ENCODE data around the gene DEK. TPM values are rescaled to one million over a fixed set of nuclear protein-coding genes. Genes with fewer than 3 reads are reported as not detected.

DEK gene
- polyA plus RNA-seq, 2 of the 4 experiments (the other 2 are of a cell fraction): 96.4 to 146 TPM

DNA sequence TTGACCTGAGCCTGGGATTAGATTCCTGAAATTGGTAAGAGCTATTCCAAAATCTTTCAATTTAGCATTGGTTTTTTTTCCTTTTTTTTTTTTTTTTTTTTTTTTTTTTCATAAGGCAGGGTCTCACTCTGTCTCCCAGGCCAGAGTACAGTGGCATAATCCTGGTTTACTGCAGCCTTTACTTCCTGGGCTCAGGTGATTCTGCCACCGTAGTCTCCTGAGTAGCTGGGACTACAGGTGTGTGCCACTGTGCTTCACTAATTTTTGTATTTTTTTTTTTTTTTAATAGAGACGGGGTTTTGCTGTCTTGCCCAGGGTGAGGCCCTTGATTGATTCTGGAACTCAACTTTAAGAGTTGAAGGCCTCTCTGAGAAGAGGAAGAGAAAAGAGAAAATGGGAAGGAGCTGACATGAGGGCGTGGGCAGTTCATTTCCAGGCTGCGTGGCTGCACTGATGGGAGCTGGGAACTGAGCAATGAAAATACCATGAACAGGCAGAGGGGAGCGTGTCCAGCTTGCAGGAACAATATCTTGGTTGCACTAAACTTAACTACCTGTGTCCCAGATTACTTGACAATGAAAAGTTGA lies 84.5 kb downstream of the DEK start:
- POLR2A ChIA-PET: no interaction called here

GRCh38 chr6:18178960-18179615 lies 85.2 kb downstream of the DEK start:
- POLR2A ChIA-PET: no interaction called here
- Histone ChIP-seq H3K27ac (no peak overlapping the region), H3K9me3 (no peaks in the 10 kb centered on the region), H3K4me2 (no peak overlapping the region), H3K4me3 (no peak overlapping the region), H3K4me1 (no peaks in the 10 kb centered on the region)
- 81% methylated on average over 3 of the region's 3 CpGs for WGBS (ENCODE audit: missing lambda C conversion rate)
- CTCF ChIA-PET: no interaction called here
- peak; percentile 70 for TF ChIP-seq MAFK (IDR thresholded peaks at IDR 0.05; ENCODE audit: partially characterized antibody)
- TF ChIP-seq TFCP2L1 (CRISPR knock-in tag; IDR thresholded peaks at IDR 0.05): no peak
- no peak for FAIRE-seq
- DNase-seq (ENCODE audit: low read depth in 1 of 2, low spot score in 1 of 2): no peak
- no peak for ATAC-seq

More for the DNA sequence above, 84.5 kb downstream of the DEK start:
- DNase-seq (ENCODE audit: low read depth in 1 of 2, low spot score in 1 of 2): no peak
- CTCF ChIA-PET: no interaction called here
- TF ChIP-seq BHLHE40 (IDR thresholded peaks at IDR 0.05; ENCODE audit: low read depth, low read length) (no peak), NR3C1 (IDR thresholded peaks at IDR 0.05) (no peak), MYC (IDR thresholded peaks at IDR 0.05; ENCODE audit: borderline replicate concordance, low read length) (no peak), GATA3 (IDR thresholded peaks at IDR 0.05; ENCODE audit: borderline replicate concordance) (no peak), ZFP36 (IDR thresholded peaks at IDR 0.05; ENCODE audit: borderline replicate concordance, partially characterized antibody) (no peak), ESRRA (IDR thresholded peaks at IDR 0.05; ENCODE audit: borderline replicate concordance, low read length) (no peak), E2F6 (IDR thresholded peaks at IDR 0.05; ENCODE audit: borderline replicate concordance, low read depth) (no peak), POLR2AphosphoS2 (conservative IDR thresholded peaks at IDR 0.05; ENCODE audit: low read length) (no peak), RFX5 (IDR thresholded peaks at IDR 0.05) (no peak), FOXS1 (CRISPR knock-in tag; IDR thresholded peaks at IDR 0.05) (no peak), HDAC2 (IDR thresholded peaks at IDR 0.05) (no peak), TFCP2L1 (CRISPR knock-in tag; IDR thresholded peaks at IDR 0.05) (no peak), PHF8 (IDR thresholded peaks at IDR 0.05; ENCODE audit: borderline replicate concordance, low read depth) (no peak)
- TF ChIP-seq, protein P1, sequence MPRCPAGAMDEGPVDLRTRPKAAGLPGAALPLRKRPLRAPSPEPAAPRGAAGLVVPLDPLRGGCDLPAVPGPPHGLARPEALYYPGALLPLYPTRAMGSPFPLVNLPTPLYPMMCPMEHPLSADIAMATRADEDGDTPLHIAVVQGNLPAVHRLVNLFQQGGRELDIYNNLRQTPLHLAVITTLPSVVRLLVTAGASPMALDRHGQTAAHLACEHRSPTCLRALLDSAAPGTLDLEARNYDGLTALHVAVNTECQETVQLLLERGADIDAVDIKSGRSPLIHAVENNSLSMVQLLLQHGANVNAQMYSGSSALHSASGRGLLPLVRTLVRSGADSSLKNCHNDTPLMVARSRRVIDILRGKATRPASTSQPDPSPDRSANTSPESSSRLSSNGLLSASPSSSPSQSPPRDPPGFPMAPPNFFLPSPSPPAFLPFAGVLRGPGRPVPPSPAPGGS (IDR thresholded peaks at IDR 0.05): no peak
- H3K4me2 ChIP-seq: no peak overlapping the region
- no peak overlapping the region for H3K27ac ChIP-seq
- H3K4me1 ChIP-seq: no peaks in the 10 kb centered on the region
- WGBS (ENCODE audit: missing lambda C conversion rate): 94% methylated on average over 5 of the region's 5 CpGs
- ATAC-seq: no peak
- no peaks in the 10 kb centered on the region for H3K9me3 ChIP-seq
- H3K4me3 ChIP-seq: no peak overlapping the region
- no peak for FAIRE-seq

GRCh38 chr6:18177286-18177965 lies 86.9 kb downstream of the DEK start:
- H3K4me3 ChIP-seq: no peak overlapping the region
- H3K4me1 ChIP-seq: no peaks in the 10 kb centered on the region
- no peak for ATAC-seq
- no peaks in the 10 kb centered on the region for H3K9me3 ChIP-seq
- WGBS (ENCODE audit: missing lambda C conversion rate): 90% methylated on average over 4 of the region's 4 CpGs
- H3K27ac ChIP-seq: no peak overlapping the region
- DNase-seq (ENCODE audit: low read depth in 1 of 2, low spot score in 1 of 2): no peak
- ChIA-PET POLR2A (no interaction called here), CTCF (no interaction called here)
- no peak overlapping the region for H3K4me2 ChIP-seq
- no peak for FAIRE-seq
- no peak for TF ChIP-seq E2F6 (IDR thresholded peaks at IDR 0.05; ENCODE audit: borderline replicate concordance, low read depth)
- no peak for TF ChIP-seq HMGXB4 (CRISPR knock-in tag; IDR thresholded peaks at IDR 0.05; ENCODE audit: borderline replicate concordance)
- no peak for TF ChIP-seq KDM1A (IDR thresholded peaks at IDR 0.05; ENCODE audit: low read depth)
- no peak for TF ChIP-seq ZNF302 (CRISPR knock-in tag; IDR thresholded peaks at IDR 0.05)
- no peak for TF ChIP-seq MYC (IDR thresholded peaks at IDR 0.05; ENCODE audit: borderline replicate concordance, low read length)
- no peak for TF ChIP-seq ATOH8 (CRISPR knock-in tag; IDR thresholded peaks at IDR 0.05; ENCODE audit: low read depth)
- TF ChIP-seq EP300 (IDR thresholded peaks at IDR 0.05): no peak
- no peak for TF ChIP-seq POLR2AphosphoS2 (conservative IDR thresholded peaks at IDR 0.05; ENCODE audit: low read length)
- TF ChIP-seq KDM5A (IDR thresholded peaks at IDR 0.05): no peak
- TF ChIP-seq CEBPB (IDR thresholded peaks at IDR 0.05): no peak
- no peak for TF ChIP-seq MAFK (IDR thresholded peaks at IDR 0.05; ENCODE audit: partially characterized antibody)
- TF ChIP-seq NR3C1 (IDR thresholded peaks at IDR 0.05): no peak
- TF ChIP-seq NFE2L2 (conservative IDR thresholded peaks at IDR 0.05; ENCODE audit: low read length): no peak

All from A549 (cell line).